Activated CD4-positive, alpha-beta memory T cell treated with anti-CD3 and anti-CD28 coated beads, Interleukin-2, amount 10 ng/mL, durations not matched to agents 7 days and 5 days (primary cell): ENCODE results near the gene DNAJC11. TPM values are rescaled to one million over a fixed set of nuclear protein-coding genes. Genes with fewer than 3 reads are reported as not detected.
"Not testable (repeated sequence)": the region's sequence is repeated elsewhere in the genome, so short reads cannot be mapped to it uniquely, and the experiment has no call there.

Source experiments
- CTCF ChIA-PET: fragments of 350-600 bp; sonication (Branson Sonifier 250); formaldehyde crosslinking; loops from one replicate; lab custom pipeline; 2021; ENCODE audit warnings: antibody characterized with exemption, inconsistent platforms; lab: Charles Lee
- POLR2A ChIA-PET: fragments of 350-600 bp; sonication (Branson Sonifier 250); formaldehyde crosslinking; loops from one replicate; lab custom pipeline; 2021; ENCODE audit warnings: antibody characterized with exemption; lab: Charles Lee
- DNase-seq: peaks from one replicate; pipeline ENCODE4 v3.0.0-alpha.2; 2020
- H3K27ac Mint-ChIP-seq: one replicate; pipeline ENCODE4 v1.8.0; 2021; ENCODE audit warnings: mild to moderate bottlenecking, mixed read lengths
- H3K27me3 Mint-ChIP-seq: one replicate; pipeline ENCODE4 v1.8.0; 2021; ENCODE audit warnings: mixed read lengths
- H3K36me3 Mint-ChIP-seq: one replicate; pipeline ENCODE4 v1.8.0; 2021; ENCODE audit warnings: low read depth, mixed read lengths
- H3K4me1 Mint-ChIP-seq: one replicate; pipeline ENCODE4 v1.8.0; 2021; ENCODE audit warnings: mixed read lengths
- H3K4me3 Mint-ChIP-seq: one replicate; pipeline ENCODE4 v1.8.0; 2021; ENCODE audit warnings: mild to moderate bottlenecking, mixed read lengths
- H3K9me3 Mint-ChIP-seq: one replicate; pipeline ENCODE4 v1.8.0; 2021; ENCODE audit warnings: mixed read lengths
- total RNA-seq, 2 experiments: library from RNA; stranded (reverse); gene quantifications; one replicate each; pipeline ENCODE4 v1.2.3, GENCODE V29; 2021

DNAJC11 gene, protein sequence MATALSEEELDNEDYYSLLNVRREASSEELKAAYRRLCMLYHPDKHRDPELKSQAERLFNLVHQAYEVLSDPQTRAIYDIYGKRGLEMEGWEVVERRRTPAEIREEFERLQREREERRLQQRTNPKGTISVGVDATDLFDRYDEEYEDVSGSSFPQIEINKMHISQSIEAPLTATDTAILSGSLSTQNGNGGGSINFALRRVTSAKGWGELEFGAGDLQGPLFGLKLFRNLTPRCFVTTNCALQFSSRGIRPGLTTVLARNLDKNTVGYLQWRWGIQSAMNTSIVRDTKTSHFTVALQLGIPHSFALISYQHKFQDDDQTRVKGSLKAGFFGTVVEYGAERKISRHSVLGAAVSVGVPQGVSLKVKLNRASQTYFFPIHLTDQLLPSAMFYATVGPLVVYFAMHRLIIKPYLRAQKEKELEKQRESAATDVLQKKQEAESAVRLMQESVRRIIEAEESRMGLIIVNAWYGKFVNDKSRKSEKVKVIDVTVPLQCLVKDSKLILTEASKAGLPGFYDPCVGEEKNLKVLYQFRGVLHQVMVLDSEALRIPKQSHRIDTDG
- 10 to 100 TPM; 27.4 to 27.9 TPM for total RNA-seq

DNA sequence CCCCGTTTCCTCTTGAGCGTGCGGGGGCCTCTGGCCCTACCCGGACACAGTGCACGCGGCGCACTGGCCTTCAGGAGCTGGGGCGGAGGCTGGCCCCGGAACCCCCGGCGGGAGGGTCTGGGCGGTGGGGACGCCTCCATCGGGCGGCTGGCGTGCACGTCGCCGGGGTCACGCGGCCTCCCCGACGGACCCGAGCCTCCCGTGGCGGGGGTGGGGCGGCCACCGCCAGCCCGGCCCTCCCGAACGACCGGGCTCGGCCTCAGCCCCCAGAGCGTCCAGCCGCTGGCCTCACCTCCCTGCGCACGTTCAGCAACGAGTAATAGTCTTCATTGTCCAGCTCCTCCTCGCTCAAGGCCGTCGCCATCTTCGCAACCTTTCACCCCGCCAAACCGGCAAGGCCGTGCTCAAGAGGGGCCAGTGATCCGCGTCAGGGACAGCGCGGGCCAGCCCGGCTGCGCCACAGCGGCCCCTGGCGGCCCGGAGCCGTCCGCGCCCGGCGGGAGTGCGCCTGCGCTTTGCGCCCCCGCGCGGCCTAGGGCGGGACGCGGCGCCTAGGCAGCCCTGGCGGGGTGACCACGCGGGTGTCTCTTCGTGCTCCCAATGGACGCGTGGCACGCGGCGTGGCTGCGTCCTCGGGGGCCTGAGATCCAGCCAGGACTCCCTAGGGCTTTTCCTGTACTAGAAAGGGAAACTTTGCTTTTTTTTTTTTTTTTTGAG is at the start of gene DNAJC11:
TSS of gene DNAJC11 (minus strand) at position 380 of the 717 bp plus-strand sequence. CDS start at position 364, 16 bp downstream.
- Mint-ChIP-seq H3K9me3 (no peaks in the 10 kb centered on the region), H3K4me1 (peaks cover 41% of the 10 kb centered on the region), H3K36me3 (no peaks in the 10 kb centered on the region), H3K27me3 (no peaks in the 10 kb centered on the region), H3K4me3 (peak within 1 kb of the TSS; percentile 92), H3K27ac (peak within 1 kb of the TSS; percentile 85)
- POLR2A ChIA-PET, result interaction anchor here (0.6 to 1.6 kb wide), 6 partner anchors 9 to 101 kb away, joined by 3 to 4 read pairs (median 4); partner anchors contain the start of gene CAMTA1
- CTCF ChIA-PET, result interaction anchor here (0.6 to 1.5 kb wide), 18 partner anchors 10 to 498 kb away, joined by 3 to 14 read pairs (median 3); partner anchors contain the start of genes CAMTA1, NOL9 and ZBTB48
- DNase-seq, result peak; percentile 92

DNA sequence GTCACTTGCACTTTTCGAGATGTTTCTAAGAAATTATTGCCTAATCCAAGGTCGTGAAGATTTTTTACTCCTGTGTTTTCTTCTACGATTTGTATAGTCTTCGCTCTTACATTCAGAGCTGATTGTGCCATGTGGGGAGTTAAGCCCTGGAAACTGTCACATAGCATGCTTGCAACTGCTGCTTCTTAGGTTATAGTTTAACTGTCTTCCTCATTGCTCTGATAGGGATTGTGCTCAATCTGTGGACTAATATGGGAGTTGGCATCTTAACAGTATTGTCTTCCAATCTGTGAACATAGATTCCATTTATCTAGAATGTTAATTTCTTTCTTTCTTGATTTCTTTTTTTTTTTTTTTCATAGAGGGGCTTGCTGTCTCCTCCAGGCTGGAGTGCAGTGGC is 48.9 kb upstream of the DNAJC11 start:
- DNase-seq, result no peak
- H3K27ac Mint-ChIP-seq, result no peak overlapping the region
- ChIA-PET POLR2A (interaction anchor here (0.6 kb wide), 1 partner anchor 33 kb away, joined by 3 read pairs; no protein-coding TSS in a partner anchor), CTCF (no interaction called here)
- no peaks in the 10 kb centered on the region for H3K9me3 Mint-ChIP-seq
- H3K4me1 Mint-ChIP-seq, result no peaks in the 10 kb centered on the region
- no peak overlapping the region for H3K4me3 Mint-ChIP-seq
- H3K36me3 Mint-ChIP-seq, result no peaks in the 10 kb centered on the region
- H3K27me3 Mint-ChIP-seq, result peaks cover 47% of the 10 kb centered on the region

DNA sequence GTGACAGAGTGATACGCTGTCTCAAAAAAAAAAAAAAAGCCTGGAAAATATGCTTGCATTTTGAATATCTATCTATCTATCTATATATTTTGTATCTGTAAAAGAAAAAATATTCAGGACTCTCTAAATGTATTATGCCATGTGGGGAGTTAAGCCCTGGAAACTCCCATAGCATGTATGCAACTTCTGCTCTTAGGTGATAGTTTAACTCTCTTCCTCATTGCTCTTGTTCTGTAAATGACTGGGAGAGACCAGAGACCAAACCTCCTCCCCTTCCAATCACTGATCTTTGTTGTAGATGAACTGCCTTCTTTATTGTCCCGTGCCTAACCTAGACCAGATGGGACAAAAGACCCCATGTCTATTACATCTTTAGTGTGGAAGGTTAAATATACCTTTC is 46.1 kb upstream of the DNAJC11 start:
- POLR2A ChIA-PET, result interaction anchor here (0.9 kb wide), 1 partner anchor 36 kb away, joined by 3 read pairs; no protein-coding TSS in a partner anchor

DNA sequence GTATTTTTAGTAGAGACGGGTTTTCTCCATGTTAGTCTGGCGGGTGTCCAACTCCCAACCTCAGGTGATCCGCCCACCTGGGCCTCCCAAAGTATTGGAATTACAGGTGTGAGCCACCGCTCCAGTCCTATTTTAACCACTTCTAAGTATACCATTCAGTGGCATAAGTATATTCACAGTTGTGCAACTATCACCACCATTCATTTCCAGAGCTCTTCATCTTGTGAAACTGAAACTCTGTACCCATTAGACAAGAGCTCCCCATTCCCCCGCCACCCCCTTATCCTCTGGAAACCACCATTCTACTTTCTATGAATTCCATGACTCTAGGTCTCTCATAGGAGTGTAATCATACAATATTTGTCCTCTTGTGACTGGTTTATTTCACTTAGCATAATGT is 43.5 kb upstream of the DNAJC11 start:
- Mint-ChIP-seq H3K36me3 (no peaks in the 10 kb centered on the region), H3K4me1 (peaks cover 13% of the 10 kb centered on the region), H3K27ac (no peak overlapping the region), H3K9me3 (no peaks in the 10 kb centered on the region), H3K4me3 (no peak overlapping the region), H3K27me3 (peaks cover 29% of the 10 kb centered on the region)
- DNase-seq, result no peak
- POLR2A ChIA-PET, result interaction anchor here (1.7 kb wide), 1 partner anchor 40 kb away, joined by 7 read pairs; the partner anchor contains the start of gene CAMTA1
- CTCF ChIA-PET, result no interaction called here

More for the DNA sequence above, 46.1 kb upstream of the DNAJC11 start:
- Mint-ChIP-seq H3K9me3 (no peaks in the 10 kb centered on the region), H3K27ac (no peak overlapping the region), H3K36me3 (no peaks in the 10 kb centered on the region), H3K4me1 (peaks cover 13% of the 10 kb centered on the region), H3K27me3 (peaks cover 38% of the 10 kb centered on the region), H3K4me3 (no peak overlapping the region)
- no peak for DNase-seq
- CTCF ChIA-PET, result no interaction called here

DNA sequence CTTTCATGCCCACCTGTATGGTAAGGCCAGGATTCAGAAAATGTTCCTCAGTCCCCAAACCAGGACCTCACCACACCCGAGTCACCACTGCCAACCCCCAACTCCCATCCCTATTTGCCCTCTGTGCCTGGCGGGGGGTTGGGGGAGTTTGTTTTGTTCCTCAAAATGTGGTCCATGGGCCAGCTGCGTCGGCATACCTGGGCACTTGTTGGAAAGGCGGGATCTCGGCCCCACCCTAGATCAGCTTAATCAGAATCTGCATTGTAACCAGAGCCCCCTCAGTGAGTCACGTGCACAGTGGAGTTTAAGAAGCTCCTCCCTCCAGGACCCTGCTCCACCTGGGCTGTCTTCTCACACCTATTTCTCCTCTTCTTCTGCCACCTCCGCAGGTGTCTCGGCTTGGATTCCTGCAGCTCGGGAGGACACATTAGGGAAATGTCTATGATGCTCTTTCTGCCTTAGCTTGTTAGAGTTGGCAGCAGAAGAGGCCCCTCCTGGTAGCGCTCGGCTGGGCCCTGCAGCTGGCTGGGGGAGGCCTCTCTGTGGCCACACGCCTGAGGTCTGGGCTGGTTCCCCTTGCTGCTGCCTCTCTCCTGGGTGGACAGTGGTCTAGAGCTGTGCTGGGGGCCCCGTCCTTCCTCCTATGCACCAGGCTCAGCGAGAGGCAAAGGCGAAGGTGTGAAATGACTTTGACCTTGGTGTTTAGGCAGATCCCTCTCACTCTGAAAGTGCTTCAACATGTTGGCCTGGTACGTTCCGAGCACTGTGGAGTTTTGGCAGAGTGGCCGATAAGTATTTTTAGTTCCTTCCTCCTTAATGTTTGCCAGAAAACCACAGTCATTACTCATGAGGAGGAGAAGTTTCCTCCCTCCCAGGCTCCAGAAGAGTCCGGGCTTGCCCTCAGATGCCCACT is 41.8 kb upstream of the DNAJC11 start:
- ChIA-PET CTCF (interaction anchor here (1.1 to 1.5 kb wide), 3 partner anchors 39 to 42 kb away, joined by 3 to 4 read pairs (median 3); partner anchors contain the start of gene DNAJC11), POLR2A (interaction anchor here (1.6 kb wide), 1 partner anchor 41 kb away, joined by 6 read pairs; the partner anchor contains the start of gene CAMTA1)
- H3K9me3 Mint-ChIP-seq, result no peaks in the 10 kb centered on the region
- H3K4me1 Mint-ChIP-seq, result peaks cover 13% of the 10 kb centered on the region
- H3K36me3 Mint-ChIP-seq, result no peaks in the 10 kb centered on the region
- peaks cover 18% of the 10 kb centered on the region for H3K27me3 Mint-ChIP-seq
- H3K27ac Mint-ChIP-seq, result no peak overlapping the region
- H3K4me3 Mint-ChIP-seq, result no peak overlapping the region
- peak; percentile 37 for DNase-seq

DNA sequence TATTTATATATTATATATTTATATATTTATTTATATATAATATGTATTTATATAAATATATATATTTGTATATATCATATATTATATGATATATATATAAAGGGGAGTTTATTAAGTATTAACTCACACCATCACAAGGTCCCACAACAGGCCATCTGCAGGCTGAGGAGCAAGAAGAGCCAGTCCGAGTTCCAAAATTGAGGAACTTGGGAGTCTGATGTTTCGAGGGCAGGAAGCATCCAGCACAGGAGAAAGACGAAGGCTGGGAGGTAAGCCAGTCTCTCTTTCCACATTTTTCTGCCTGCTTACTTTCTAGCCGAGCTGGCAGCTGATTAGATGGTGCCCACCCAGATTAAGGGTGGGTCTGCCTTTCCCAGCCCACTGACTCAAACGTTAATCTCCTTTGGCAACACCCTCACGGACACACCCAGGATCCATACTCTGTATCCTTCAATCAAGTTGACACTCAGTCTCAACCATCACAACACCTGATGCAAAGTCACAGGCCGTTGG is 41.1 kb upstream of the DNAJC11 start:
- ChIA-PET CTCF (interaction anchor here (1.2 to 1.5 kb wide), 2 partner anchors 41 to 42 kb away, joined by 3 to 4 read pairs; partner anchors contain the start of gene DNAJC11), POLR2A (interaction anchor here (1.6 kb wide), 1 partner anchor 42 kb away, joined by 6 read pairs; the partner anchor contains the start of gene CAMTA1)
- H3K4me1 Mint-ChIP-seq, result peaks cover 13% of the 10 kb centered on the region
- not testable (repeated sequence) for H3K36me3 Mint-ChIP-seq, H3K9me3 Mint-ChIP-seq, H3K27ac Mint-ChIP-seq, H3K4me3 Mint-ChIP-seq
- DNase-seq, result peak; percentile 36
- H3K27me3 Mint-ChIP-seq, result peaks cover 11% of the 10 kb centered on the region

DNA sequence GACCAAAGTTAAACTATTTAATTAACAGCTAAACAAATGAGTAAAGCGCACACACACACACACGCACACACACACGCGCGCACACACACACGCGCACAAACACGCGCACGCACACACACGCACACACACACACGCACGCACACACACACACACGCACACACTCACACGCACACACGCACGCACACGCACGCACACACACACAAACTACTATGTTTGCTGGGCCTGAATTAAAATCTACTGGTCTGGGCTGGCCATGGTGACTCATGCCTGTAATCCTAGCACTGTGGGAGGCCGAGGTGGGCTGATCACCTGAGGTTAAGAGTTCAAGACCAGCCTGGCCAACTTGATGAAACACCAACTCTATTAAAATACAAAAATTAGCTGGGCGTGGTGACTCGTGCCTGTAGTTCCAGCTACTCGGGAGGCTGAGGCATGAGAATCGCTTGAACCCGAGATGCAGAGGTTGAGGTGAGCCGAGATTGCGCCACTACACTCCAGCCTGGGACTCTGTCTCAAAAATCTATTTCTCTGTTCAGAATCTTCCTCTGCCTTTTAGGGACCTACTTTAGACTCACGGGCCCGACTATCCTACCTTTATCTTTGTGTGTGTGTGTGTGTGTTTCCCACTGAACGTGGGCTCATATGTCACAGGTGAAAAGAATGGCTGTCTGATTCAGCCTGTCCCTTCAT is 37.5 kb upstream of the DNAJC11 start:
- Mint-ChIP-seq H3K4me3 (no peak overlapping the region), H3K27ac (no peak overlapping the region), H3K27me3 (peaks cover 3% of the 10 kb centered on the region), H3K9me3 (no peaks in the 10 kb centered on the region), H3K4me1 (peaks cover 11% of the 10 kb centered on the region), H3K36me3 (no peaks in the 10 kb centered on the region)
- POLR2A ChIA-PET, result no interaction called here
- CTCF ChIA-PET, result no interaction called here
- DNase-seq, result no peak

DNA sequence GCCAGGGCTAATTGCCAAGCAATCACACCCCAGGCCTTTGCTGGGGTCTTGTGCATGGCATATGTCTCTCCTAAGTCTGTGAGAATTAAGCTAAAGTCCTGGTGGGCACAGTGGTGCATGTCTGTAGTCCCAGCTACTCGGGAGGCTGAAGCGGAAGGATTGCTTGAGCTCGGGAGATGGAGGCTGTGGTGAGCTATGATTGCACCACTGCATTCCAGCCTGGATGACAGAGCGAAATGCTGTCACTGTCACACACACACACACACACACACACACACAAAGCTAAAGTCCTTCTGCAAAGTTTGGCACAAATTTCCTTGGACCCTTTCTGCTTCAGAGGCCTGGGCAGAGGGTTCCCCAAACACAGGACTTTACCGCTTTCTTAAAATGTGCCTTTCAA is 31.3 kb upstream of the DNAJC11 start:
- no peak overlapping the region for H3K27ac Mint-ChIP-seq
- no peak overlapping the region for H3K4me3 Mint-ChIP-seq
- ChIA-PET POLR2A (no interaction called here), CTCF (interaction anchor here (0.5 to 2.2 kb wide), 2 partner anchors 13 to 307 kb away, joined by 3 to 7 read pairs; no protein-coding TSS in a partner anchor)
- no peaks in the 10 kb centered on the region for H3K9me3 Mint-ChIP-seq
- no peak for DNase-seq
- no peaks in the 10 kb centered on the region for H3K36me3 Mint-ChIP-seq
- H3K4me1 Mint-ChIP-seq, result peaks cover 1% of the 10 kb centered on the region
- H3K27me3 Mint-ChIP-seq, result peaks cover 9% of the 10 kb centered on the region

DNA sequence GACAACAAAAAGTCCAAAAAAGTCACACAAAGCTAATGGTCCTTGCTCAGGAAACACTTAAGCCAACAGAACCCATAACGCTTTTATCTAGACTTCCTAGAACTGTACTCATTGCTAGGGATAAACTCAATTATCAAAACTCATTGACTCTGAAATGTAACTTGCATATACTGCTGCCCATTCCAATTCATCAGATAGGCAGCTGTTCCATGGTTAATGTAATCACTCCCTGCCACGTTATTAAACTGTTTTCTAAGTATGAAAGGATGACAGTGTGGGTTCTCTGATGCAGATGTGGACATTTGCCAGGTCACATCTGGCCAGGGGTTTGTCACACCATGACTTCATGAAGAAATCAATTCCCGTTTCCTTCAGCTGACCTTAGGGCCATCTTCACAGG is 30.3 kb upstream of the DNAJC11 start:
- Mint-ChIP-seq H3K4me3 (no peak overlapping the region), H3K4me1 (peaks cover 1% of the 10 kb centered on the region), H3K27ac (no peak overlapping the region), H3K9me3 (no peaks in the 10 kb centered on the region), H3K36me3 (no peaks in the 10 kb centered on the region), H3K27me3 (peaks cover 9% of the 10 kb centered on the region)
- POLR2A ChIA-PET, result no interaction called here
- CTCF ChIA-PET, result interaction anchor here (2.2 kb wide), 1 partner anchor 12 kb away, joined by 7 read pairs; no protein-coding TSS in a partner anchor
- DNase-seq, result no peak

DNA sequence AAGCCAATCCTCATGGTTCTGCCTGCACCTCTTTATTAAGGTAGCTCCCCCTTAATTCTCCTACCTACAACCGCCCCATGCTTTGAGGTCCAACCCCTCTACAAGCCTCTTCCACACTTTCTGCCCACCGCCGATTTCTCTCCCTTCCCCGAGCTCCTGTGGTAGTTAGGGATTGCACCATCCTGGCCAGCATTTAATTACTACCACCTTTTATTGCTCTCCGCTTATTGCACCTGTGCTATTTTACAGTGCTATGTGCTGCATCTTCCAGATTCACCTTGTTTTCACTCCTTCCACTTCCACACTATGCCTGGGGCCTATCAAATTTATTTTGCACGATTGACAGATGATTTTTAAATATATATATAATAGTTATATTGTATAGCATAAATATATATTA is 29.3 kb upstream of the DNAJC11 start:
- ChIA-PET CTCF (no interaction called here), POLR2A (no interaction called here)
- no peak overlapping the region for H3K4me3 Mint-ChIP-seq
- peaks cover 1% of the 10 kb centered on the region for H3K4me1 Mint-ChIP-seq
- peaks cover 12% of the 10 kb centered on the region for H3K27me3 Mint-ChIP-seq
- no peak overlapping the region for H3K27ac Mint-ChIP-seq
- H3K36me3 Mint-ChIP-seq, result no peaks in the 10 kb centered on the region
- DNase-seq, result no peak
- no peaks in the 10 kb centered on the region for H3K9me3 Mint-ChIP-seq

DNA sequence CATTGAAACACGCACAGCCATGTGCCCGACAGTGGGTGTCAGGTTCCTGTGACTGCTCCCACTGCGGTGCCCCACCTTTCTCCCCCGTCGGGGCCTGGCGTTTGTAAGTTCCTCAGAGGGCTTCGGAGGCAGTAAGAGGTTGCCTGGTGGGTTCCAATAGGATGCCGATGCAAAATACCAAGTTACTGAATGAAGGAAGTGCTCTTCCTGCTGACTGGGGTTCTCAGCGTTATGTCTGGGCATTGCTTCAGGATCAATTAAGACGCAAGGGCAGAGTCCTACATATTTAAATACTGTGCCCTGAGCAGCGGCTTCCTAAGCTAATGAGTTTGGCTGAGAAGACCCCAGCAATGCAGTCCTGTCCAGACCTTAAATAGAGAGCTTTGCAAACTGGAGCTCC is 28.9 kb upstream of the DNAJC11 start:
- H3K27ac Mint-ChIP-seq, result no peak overlapping the region
- ChIA-PET POLR2A (no interaction called here), CTCF (no interaction called here)
- H3K36me3 Mint-ChIP-seq, result no peaks in the 10 kb centered on the region
- H3K4me3 Mint-ChIP-seq, result no peak overlapping the region
- peaks cover 1% of the 10 kb centered on the region for H3K4me1 Mint-ChIP-seq
- no peak for DNase-seq
- no peaks in the 10 kb centered on the region for H3K9me3 Mint-ChIP-seq
- peaks cover 12% of the 10 kb centered on the region for H3K27me3 Mint-ChIP-seq
